Measurements from ENCODE around the gene FAM227B.
"Not testable (repeated sequence)": the region's sequence is repeated elsewhere in the genome, so short reads cannot be mapped to it uniquely, and the experiment has no call there.

- TF ChIP-seq CTCF, EZH2 (IDR thresholded peaks at IDR 0.05): not testable (repeated sequence)
Measured at GRCh38 chr15:49354439-49354838, 266.2 kb downstream of the FAM227B start.
